Body of pancreas (tissue), 4 donors: ENCODE data around the gene TMEM144.

Source experiments
- CTCF ChIP-seq, 7 experiments: fragments of 450-650 bp in 4 of 7; fragments of 200-600 bp in 3 of 7; sonication (generic) in 3 of 7; IDR thresholded peaks; one replicate each; pipeline ENCODE4 v1.5.1; 2016 to 2019; ENCODE audit warnings: antibody characterized with exemption in 7 of 7
- POLR2A ChIP-seq, 3 donors: fragments of 450-650 bp; IDR thresholded peaks; one replicate each; pipeline ENCODE4 v1.6.1; 2016; ENCODE audit warnings: antibody characterized with exemption in 3 of 3, mild to moderate bottlenecking in 2 of 3

- TF ChIP-seq CTCF (IDR thresholded peaks at IDR 0.05): no peak
- no peak for TF ChIP-seq POLR2A (IDR thresholded peaks at IDR 0.05)
Measured at GRCh38 chr4:158280856-158281255, 70.6 kb downstream of the TMEM144 start.
